ENCODE results near the gene SDCCAG8. TPM values are rescaled to one million over a fixed set of nuclear protein-coding genes. Genes with fewer than 3 reads are reported as not detected.

SDCCAG8 gene
- total RNA-seq, 1 experiment from 2014 or later = 10.0 TPM

- Histone ChIP-seq H2AFZ (ENCODE audit: low read length) (no peak overlapping the region), H2BK5ac (ENCODE audit: insufficient read length, low read length) (no peak overlapping the region), H3K9me3 (ENCODE audit: control insufficient read depth, low read depth, low read length) (no peaks in the 10 kb centered on the region), H3K27me3 (ENCODE audit: insufficient read depth, low read length) (no peaks in the 10 kb centered on the region), H2BK20ac (ENCODE audit: low read depth, low read length, poor library complexity, severe bottlenecking) (no peak overlapping the region), H4K8ac (replicated peaks; ENCODE audit: insufficient read length, low read depth, low read length) (no peak overlapping the region), H2BK120ac (ENCODE audit: low read depth, low read length, poor library complexity, severe bottlenecking) (no peak overlapping the region), H3K4ac (ENCODE audit: low read depth, low read length) (no peak overlapping the region), H3K4me1 (ENCODE audit: insufficient read depth, low read length) (peaks cover 2% of the 10 kb centered on the region; the same call in 1 of the 2 replicates), H3K14ac (ENCODE audit: insufficient read depth, low read length) (0 out of 2 replicates have a peak overlapping the region, but pooled peaks have one; percentile 29), H2BK12ac (ENCODE audit: insufficient read length, low read depth, low read length) (no peak overlapping the region), H4K5ac (ENCODE audit: insufficient read length, low read depth, low read length) (no peak overlapping the region), H2BK15ac (ENCODE audit: low read depth, low read length) (no peak overlapping the region), H3K4me2 (ENCODE audit: insufficient read depth, insufficient read length, low read length) (no peak overlapping the region), H4K20me1 (ENCODE audit: control insufficient read depth, insufficient read depth, insufficient read length) (no peaks in the 10 kb centered on the region), H3K56ac (ENCODE audit: insufficient read length, low read depth, low read length) (no peak overlapping the region), H3K79me1 (ENCODE audit: insufficient read depth, low read depth, low read length, poor library complexity, severe bottlenecking) (no peaks in the 10 kb centered on the region), H3K27ac (ENCODE audit: insufficient read length, low read depth, low read length) (no peak overlapping the region), H3K18ac (ENCODE audit: insufficient read length, low read depth, low read length) (no peak overlapping the region), H4K91ac (ENCODE audit: insufficient read length, low read depth, low read length) (no peak overlapping the region), H3T11ph (ENCODE audit: low read length) (no peak overlapping the region), H2AK5ac (ENCODE audit: insufficient read length, low read length) (no peak overlapping the region), H3K23me2 (ENCODE audit: insufficient read length, low read depth, low read length, poor library complexity, severe bottlenecking) (peaks cover 2% of the 10 kb centered on the region), H3K79me2 (ENCODE audit: insufficient read depth, low read length) (no peaks in the 10 kb centered on the region), H3K9ac (ENCODE audit: extremely low read depth, insufficient read length, low read length) (no peak overlapping the region), H3K23ac (ENCODE audit: insufficient read length, low read depth, low read length) (no peak overlapping the region)
- no peaks in the 10 kb centered on the region; a peak in 1 of 5 replicates for H3K9me3 Mint-ChIP-seq
- no peak for DNase-seq
- TF ChIP-seq, protein P1, sequence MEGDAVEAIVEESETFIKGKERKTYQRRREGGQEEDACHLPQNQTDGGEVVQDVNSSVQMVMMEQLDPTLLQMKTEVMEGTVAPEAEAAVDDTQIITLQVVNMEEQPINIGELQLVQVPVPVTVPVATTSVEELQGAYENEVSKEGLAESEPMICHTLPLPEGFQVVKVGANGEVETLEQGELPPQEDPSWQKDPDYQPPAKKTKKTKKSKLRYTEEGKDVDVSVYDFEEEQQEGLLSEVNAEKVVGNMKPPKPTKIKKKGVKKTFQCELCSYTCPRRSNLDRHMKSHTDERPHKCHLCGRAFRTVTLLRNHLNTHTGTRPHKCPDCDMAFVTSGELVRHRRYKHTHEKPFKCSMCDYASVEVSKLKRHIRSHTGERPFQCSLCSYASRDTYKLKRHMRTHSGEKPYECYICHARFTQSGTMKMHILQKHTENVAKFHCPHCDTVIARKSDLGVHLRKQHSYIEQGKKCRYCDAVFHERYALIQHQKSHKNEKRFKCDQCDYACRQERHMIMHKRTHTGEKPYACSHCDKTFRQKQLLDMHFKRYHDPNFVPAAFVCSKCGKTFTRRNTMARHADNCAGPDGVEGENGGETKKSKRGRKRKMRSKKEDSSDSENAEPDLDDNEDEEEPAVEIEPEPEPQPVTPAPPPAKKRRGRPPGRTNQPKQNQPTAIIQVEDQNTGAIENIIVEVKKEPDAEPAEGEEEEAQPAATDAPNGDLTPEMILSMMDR (conservative IDR thresholded peaks at IDR 0.05) = no peak
- no peak overlapping the region for H3K4me3 Mint-ChIP-seq
- WGBS (ENCODE audit: extremely low coverage, insufficient read length, low lambda C conversion rate) = no CpG with 5 or more reads among the region's 4 CpGs
- H3K27ac Mint-ChIP-seq = no peak overlapping the region
- H3K36me3 Mint-ChIP-seq (ENCODE audit: insufficient read depth in 1 of 3, low read depth in 3 of 3) = no peaks in the 10 kb centered on the region
- peaks cover 14% of the 10 kb centered on the region in 2 experiments for H3K4me1 Mint-ChIP-seq
- H3K27me3 Mint-ChIP-seq (ENCODE audit: low read depth) = no peaks in the 10 kb centered on the region
Observed at GRCh38 chr1:243269461-243269801, 13.6 kb downstream of the SDCCAG8 start.
